HG02759 (cell line): Measurements from ENCODE around the gene GOLGA7B.
A peak's percentile ranks its signal among the peaks of the same experiment; 100 is the strongest.

Experiments used
- ATAC-seq: cut with Tn5 transposase; IDR thresholded peaks from one replicate; pipeline ENCODE4 v1.9.1; 2021; ENCODE audit warnings: mild to moderate bottlenecking, moderate library complexity; ENCODE audit not compliant: unreplicated experiment

Gene GOLGA7B

DNA sequence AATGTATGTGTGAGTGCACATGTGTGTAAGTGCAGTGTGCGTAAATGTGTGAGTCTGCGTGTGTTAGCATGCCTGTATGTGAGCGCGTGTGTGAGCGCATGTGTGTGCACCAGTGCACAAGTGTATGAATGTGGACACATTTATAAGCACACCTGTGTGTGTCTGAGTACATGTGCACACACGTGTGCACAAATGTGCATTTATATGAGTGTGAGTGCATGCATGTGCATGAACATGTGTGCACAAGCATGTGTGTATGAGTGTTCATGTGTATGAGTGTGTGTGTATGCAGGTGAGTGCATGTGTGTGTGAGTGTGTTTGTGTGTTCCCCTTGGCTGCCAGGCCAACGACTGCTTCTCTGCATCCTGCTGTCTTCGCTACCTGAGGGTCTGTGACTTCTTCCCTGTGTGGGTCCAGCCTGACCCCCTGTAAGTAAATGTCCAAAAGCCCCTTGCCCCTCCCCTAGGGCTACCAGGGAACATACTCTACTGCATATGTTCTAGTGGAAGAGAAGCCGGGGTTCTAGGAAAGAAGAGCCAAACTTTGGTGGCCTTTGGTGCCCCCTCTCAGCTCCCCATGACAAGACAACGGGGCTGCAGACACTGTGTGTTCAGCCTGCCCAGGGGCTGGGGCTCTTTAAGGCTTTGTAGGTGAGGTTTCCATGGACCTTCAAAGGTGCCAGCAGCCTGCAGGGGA is 17.0 kb downstream of the GOLGA7B start:
- no peak for ATAC-seq

DNA sequence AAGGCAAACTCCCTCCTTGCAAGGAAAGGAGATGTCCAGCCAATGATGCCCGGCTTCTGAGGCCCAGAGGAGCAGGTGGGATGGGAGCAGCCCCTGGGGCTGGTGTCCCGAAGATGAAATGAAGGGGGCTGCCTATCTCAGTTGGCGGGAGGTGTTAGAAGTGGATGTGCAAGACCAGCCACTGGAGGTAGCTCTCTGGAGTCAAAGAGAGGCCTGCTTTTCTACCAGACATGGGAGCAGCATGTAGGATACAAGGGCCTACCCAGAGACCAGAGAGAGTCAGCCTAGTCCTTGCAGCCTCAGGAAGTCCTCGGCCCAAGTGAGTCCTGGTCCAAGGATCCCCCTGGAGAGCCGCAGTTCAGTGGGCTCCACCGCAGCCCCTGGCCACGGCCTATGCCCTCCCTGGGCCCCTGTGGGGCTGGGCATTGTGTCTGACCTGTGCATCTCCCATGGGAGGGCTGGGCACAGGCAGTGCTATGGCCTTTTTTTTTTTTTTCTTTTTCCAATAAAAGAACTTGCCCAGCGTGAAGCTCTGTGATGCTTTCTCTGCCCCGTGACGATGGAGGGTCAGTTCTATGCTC is 17.7 kb downstream of the GOLGA7B start:
- no peak for ATAC-seq

DNA sequence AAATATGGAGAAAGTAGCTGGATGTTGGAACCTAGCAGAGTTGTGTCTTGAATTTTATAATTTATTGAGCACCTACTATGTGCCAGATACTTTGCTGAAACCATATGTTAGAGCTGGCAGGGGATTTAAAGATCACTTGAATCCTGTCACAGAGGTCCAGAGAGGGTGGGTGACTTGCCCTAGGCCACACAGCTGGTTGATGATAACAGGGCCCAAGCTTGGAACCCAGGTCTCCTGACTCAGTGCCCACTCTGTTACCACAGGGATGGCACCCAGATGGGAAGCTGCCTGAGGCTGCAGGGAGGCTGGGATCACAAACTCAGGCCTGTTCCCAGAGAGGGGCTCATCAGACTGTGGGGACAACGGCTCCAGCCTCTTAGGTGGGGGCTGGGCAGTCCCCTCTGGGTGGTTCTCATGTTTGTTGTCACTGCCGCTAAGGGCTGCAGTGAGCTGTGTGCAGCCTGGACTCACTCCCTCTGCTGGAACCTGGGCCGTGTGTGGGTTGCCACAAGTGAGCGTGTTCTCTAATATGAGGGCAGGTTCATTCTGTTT is 18.6 kb downstream of the GOLGA7B start:
- no peak for ATAC-seq

DNA sequence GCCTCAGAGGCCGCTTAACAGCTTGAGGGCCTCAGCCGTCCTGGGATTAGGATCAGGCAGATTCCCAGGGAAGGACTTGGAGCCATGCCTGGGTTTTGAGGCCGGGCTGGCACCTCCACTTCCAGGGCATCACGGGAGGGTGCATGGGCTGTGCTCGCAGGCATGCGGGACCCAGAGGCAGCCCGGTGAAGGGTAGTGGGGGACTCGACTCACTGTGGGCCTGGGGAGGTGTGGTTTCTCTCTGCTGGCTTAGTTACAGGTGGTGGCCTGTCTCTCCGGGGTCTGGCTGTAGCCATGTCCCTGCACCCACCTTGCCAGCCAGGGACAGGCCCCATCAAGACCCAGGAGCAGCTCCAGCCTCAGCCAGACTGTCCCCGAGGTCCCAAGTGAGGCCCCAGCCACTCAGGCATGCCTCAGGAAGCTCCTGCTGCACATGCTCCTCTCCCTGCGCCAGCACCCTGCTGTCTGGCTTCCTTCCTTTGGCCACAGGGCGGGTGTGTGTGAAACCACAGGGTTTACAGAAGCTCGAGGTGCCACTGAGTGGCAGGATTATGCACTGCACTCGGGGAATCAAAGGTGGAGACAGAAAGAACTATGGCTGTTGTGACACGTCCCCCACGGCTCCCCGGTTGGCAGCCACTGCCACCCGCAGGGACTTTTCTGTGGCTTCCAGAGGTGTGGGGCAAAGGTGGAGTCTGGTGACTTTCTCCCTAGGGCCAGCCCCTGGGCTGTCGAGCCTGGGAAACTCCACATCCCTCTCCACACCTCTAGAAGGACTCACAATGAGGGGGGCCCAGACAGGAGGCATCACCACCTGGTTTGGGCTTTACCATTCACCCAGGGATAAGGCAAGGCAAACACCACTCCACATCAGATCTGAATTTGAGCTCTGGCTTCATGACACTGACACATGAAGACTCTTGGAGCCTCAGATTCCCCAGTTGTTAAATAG is 19.7 kb downstream of the GOLGA7B start:
- ATAC-seq, result peak; percentile 96

- no peak for ATAC-seq
Observed at GRCh38 chr10:97870990-97871389, 21.3 kb downstream of the GOLGA7B start.

DNA sequence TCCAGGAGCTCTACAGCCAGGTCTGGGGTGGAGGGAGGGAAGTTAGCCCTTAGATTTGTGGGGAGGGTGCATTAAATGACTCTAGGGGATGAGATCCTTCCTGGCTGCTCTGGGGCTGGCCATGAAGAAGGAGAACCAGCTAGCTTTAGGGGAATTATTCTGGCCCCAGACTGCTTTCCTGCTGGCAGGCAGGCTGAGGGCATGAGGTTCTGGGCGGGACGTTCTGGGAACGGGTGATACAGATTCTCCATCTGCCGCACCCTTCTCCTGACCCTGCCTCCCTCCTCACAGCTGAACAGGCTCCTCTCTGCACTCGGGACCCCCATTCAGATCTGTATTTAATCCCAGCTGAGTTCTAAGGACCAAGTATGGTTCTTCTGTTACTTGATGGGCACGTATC is 23.9 kb downstream of the GOLGA7B start:
- ATAC-seq, result no peak

GRCh38 chr10:97874332-97874731 is 24.7 kb downstream of the GOLGA7B start:
- no peak for ATAC-seq

DNA sequence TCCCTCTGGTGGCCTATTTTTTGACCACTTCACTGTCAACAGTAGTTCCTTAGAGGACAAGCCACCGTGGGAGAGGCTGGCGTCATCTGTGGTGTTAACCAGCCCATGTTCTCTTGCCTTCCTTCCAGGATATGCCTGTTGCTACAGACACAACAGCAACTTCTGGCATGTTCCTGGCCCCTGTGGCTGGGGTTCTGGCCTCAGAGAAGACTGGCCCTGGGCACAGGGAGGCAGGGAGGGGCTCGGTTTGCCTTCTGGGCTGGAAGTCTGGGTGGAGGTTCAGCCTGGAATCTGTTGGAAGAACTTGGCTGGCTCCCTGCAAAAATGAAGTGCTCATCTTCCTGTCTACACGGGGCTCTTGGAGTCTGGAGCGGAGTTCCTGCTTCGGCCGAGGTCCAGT is 25.7 kb downstream of the GOLGA7B start:
- ATAC-seq, result no peak

GRCh38 chr10:97876402-97876801 is 26.8 kb downstream of the GOLGA7B start:
- no peak for ATAC-seq

DNA sequence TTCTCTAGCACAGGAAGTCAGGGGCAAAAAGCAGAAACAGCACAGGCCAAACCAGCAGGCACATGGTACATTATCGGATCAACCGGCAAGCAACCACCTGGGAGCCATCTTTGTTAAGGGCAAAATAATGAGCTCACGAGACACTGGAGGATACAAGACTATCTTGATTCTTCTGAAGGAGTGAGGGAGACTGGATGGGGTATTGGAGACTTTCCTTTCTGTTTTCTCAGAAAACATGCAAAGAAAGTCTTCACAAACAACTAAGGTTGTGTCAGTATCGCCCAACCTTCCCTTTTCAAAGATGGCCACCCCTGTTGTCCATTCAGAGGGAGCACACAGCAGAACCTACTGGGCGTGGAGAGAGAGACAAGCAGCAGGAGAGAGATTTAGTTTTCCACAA is 29.6 kb downstream of the GOLGA7B start:
- ATAC-seq, result no peak

- ATAC-seq, result no peak
Observed at GRCh38 chr10:97880109-97880508, 30.5 kb downstream of the GOLGA7B start.

GRCh38 chr10:97882142-97883091 is 32.8 kb downstream of the GOLGA7B start:
- ATAC-seq, result no peak

GRCh38 chr10:97883092-97883485 is 33.4 kb downstream of the GOLGA7B start:
- no peak for ATAC-seq

DNA sequence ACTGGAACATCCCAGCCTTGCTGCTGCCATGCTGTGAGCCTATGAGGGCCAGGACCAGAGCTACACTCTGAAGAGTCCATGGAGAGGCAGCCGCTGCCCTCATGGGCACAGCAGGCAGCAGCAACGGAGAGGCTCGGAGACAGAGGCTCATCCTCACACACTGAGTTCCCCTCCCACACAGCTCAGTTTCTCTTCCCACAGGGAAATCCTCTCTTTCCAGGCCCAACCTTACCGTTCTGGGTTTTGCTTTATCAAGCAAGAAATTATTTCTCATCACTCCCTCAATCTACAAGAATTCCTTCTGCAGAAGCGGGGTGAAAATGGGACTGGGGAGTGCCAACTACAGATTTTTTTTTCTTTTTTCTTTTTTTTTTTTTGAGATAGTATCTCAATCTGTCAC is 36.6 kb downstream of the GOLGA7B start:
- ATAC-seq, result no peak

DNA sequence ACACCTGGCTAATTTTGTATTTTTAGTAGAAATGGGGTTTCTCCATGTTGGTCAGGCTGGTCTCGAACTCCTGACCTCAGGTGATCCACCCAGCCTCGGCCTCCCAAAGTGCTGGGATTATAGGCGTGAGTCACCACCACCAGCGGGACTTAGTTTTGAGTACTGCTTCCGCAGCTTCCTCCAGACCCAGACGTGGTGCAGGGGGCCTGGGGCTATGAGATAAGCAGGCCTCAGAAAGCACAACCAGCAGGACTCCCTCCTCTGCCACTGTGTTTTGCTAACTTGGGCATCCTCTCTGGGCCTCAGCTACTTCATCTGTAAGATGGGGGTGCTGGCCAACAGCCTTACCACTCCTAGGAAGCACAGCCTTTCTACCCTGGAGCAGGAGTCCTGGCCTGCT is 37.8 kb downstream of the GOLGA7B start:
- ATAC-seq, result no peak

- ATAC-seq, result no peak
Observed at GRCh38 chr10:97888134-97888533, 38.5 kb downstream of the GOLGA7B start.

GRCh38 chr10:97888641-97889262 is 39.1 kb downstream of the GOLGA7B start:
- no peak for ATAC-seq

DNA sequence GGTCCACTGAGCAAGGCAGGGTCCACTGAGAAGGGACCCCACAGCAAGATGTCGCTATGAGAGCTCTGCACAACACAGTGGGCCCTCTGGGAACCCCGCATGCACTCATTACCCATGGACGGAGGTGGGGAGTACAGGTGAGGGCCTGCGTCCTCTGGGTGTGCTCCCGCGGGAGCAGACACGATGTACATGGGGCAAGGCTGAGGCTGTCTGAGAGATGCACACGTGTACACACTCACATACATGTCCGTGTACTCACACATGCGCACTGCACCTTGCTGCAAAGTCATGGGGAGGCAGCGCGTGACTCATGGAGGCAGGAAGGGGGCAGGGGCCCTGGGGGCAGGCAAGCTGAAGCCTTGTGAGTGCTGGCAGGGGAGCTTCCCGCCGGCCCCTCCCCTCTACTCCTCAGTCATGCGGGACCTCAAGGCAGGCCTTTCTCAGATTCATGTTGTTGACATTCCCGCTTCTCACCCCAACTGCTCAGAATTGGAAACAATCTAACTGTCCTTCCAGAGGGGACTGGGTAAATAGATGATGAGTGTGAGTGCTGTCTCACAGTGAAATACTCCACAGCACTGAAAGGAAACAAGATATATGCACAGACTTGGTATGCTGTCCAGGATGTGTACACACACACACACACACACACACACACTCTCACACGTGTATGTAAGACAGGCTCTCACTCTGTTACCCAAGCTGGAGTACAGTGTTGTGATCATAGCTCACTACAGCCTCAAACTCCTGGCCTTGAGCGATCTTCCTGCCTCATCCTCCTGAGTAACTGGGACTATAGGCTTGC is 40.0 kb downstream of the GOLGA7B start:
- no peak for ATAC-seq

DNA sequence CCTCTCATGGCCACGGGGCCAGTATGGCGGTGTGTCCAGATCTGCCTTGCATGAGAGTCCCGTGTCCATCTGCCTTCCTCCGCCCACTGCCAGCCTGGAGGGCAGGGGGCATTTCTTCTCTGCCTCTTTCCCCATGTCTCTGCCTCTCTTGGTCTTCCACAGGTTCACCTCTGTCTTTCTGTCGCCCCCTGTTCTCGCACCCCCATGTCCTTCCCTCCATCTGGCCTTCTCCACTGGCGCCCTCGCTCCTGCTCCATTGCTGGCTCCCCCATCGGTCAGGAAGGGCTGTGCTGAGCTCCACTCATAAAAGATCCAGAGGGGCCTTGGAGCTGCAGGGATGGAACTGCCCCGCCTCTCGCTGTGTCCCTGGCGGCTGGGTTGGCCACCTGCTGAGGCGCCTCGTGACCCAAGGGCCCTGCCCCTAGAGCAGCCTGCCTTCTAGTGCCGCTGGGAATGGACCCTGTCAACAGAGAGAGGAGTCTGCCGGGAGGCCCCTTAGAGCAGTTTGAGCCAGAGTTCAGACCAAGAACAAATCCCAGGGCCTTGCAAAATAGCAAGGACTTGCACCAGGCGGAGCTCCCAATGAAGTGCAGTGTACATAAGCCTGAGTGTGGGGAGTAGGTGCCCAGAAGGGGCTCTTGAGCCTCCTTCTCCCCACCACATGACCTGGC is 42.0 kb downstream of the GOLGA7B start:
- ATAC-seq, result no peak
